HEK293 (cell line): ENCODE measurements around the gene SLC25A17.

Experiments used
- CTCF ChIP-seq: fragments of 450-650 bp; formaldehyde crosslinking; IDR thresholded peaks from 2 replicates; pipeline ENCODE4 v1.5.1; 2016; ENCODE audit warnings: missing biosample characterization, missing genetic modification characterization
- OVOL3 ChIP-seq: fragments of 450-650 bp; formaldehyde crosslinking; IDR thresholded peaks from 2 replicates; pipeline ENCODE4 v1.5.1; 2016; ENCODE audit warnings: missing biosample characterization, missing genetic modification characterization
- ZNF148 ChIP-seq: fragments of 450-650 bp; formaldehyde crosslinking; IDR thresholded peaks from 2 replicates; pipeline ENCODE4 v1.5.0; 2017; ENCODE audit warnings: missing biosample characterization, missing genetic modification characterization, borderline replicate concordance

- no peak for TF ChIP-seq ZNF148 (tag by site-specific recombination)
- TF ChIP-seq CTCF (tag by site-specific recombination): no peak
- no peak for TF ChIP-seq OVOL3
These were observed 10.9 kb downstream of the SLC25A17 start for GRCh38 chr22:40808018-40808841.
